Measurements from ENCODE around the gene TAC4. TPM values are rescaled to one million over a fixed set of nuclear protein-coding genes. Genes with fewer than 3 reads are reported as not detected.

TAC4 gene
- total and polyA plus RNA-seq, 2 of the 13 experiments (the other 11 are each of a cell fraction or from before 2014, with no cell fraction given), result not detected

DNA sequence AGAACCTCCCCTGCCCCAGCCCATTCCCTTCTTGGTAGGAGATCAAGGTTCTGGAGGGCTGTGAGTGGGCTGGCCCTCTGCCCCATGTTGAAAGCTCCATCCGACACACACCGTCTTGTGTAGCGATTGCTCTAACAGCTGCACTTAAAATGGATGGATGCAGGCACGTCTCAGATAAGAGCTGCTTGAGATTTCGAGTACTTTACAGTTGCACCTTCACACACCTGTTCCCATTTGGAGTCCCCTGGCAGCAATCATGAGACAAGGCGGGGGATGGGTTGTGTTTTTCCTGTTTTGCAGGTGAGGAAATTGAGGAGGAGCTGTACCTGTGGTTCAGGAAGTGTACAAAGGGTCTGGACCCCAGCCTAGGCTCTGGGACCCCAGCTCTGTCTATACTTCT lies 25.6 kb upstream of the TAC4 start:
- DNase-seq (ENCODE audit: low spot score) (no peak), FAIRE-seq (no peak), ATAC-seq (no peak)
- no peak overlapping the region for H3K4me2 ChIP-seq (ENCODE audit: low read depth, low read length)
- no peaks in the 10 kb centered on the region for H3K79me2 ChIP-seq (ENCODE audit: insufficient read depth, low read length)
- no peak for TF ChIP-seq EZH2 (conservative IDR thresholded peaks at IDR 0.05; ENCODE audit: low read depth, low read length)
- TF ChIP-seq TARDBP (CRISPR knock-in tag; IDR thresholded peaks at IDR 0.05), result no peak
- TF ChIP-seq, protein P1, sequence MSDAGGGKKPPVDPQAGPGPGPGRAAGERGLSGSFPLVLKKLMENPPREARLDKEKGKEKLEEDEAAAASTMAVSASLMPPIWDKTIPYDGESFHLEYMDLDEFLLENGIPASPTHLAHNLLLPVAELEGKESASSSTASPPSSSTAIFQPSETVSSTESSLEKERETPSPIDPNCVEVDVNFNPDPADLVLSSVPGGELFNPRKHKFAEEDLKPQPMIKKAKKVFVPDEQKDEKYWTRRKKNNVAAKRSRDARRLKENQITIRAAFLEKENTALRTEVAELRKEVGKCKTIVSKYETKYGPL (CRISPR knock-in tag; IDR thresholded peaks at IDR 0.05), result no peak
- H3K27ac ChIP-seq (ENCODE audit: extremely low read length, insufficient read depth, low read length), result no peak overlapping the region
- no peak overlapping the region for H2AFZ ChIP-seq (ENCODE audit: low read length)
- intact Hi-C loops (cut with micrococcal nuclease; ENCODE audit: unreplicated experiment) (no loop called here), in situ Hi-C loops (cut with HindIII; ENCODE audit: extremely low pct_ligation_motif_present, low pct_unique_long_range_greater_than_20kb) (no loop called here)
- BruUV-seq (replicated peaks), result no TSS peak
- CTCF ChIA-PET (ENCODE audit: low intra/inter-chr PET ratio, low total read pairs), result no interaction called here
- no peaks in the 10 kb centered on the region for H3K9me3 ChIP-seq (ENCODE audit: low read length)
- H3K4me3 ChIP-seq (replicated peaks in 1 of 3; ENCODE audit: insufficient read depth in 1 of 3, low read depth in 2 of 3, low read length in 3 of 3), result no peak overlapping the region
- H4K20me1 ChIP-seq (ENCODE audit: insufficient read depth, low read length), result no peaks in the 10 kb centered on the region
- H3K4me1 ChIP-seq (ENCODE audit: insufficient read depth, low read length), result no peaks in the 10 kb centered on the region
- peaks cover 5 to 49% of the 10 kb centered on the region in 2 experiments; a peak in 4 of 5 replicates for H3K27me3 ChIP-seq (ENCODE audit: control insufficient read depth in 1 of 2, insufficient read depth in 2 of 2, low read length in 2 of 2)
- no peaks in the 10 kb centered on the region for H3K36me3 ChIP-seq (replicated peaks in 1 of 2; ENCODE audit: control insufficient read depth in 1 of 2, insufficient read depth in 2 of 2, low read length in 2 of 2)
- WGBS (ENCODE audit: low lambda C conversion rate), result 15% methylated on average over 6 of the region's 6 CpGs
- POLR2A ChIA-PET, result interaction anchor here (1.5 kb wide), 1 partner anchor 13 kb away, joined by 5 read pairs; no protein-coding TSS in a partner anchor
- H3K9ac ChIP-seq (ENCODE audit: insufficient read depth, low read depth, low read length), result no peak overlapping the region

DNA sequence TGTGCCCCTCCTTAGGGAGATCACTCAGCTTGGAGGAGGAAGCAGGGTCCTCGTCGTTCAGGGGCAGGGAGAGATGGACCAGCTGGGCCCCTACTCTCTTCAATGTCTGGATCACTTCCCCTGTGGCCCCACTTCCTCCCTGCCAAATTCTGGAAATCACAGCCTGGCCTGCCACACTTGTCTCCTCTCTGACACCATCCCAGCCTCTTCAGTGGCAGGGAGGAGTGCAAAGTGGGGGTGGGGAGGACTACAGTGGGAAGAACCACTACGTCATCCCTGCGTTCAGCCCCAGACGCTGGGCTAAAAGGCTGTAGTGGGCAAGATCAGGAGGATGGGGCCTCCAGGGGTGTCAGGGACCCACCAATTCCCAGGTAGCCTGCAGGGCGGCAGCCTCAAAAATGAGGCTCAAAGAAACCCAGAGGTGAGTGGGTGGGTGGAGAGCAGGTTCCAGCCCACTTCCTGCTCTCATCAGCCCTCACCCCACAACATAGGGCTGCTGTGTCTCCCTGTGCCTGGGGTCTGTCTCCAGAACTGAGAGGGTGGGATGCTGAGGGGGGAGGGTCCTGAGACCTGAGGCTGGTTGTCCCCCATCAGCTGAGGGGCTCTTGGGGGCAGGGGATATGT lies 25.0 kb upstream of the TAC4 start:
- TF ChIP-seq ZNF263 (CRISPR knock-in tag; IDR thresholded peaks at IDR 0.05), result peak; percentile 49; the same call in 1 of the 2 replicates
- no peak for TF ChIP-seq SRSF1 (optimal IDR thresholded peaks at IDR 0.05; ENCODE audit: low read depth, low read length)
- FAIRE-seq, result no peak
- Histone ChIP-seq H3K27me3 (ENCODE audit: control insufficient read depth in 1 of 2, insufficient read depth in 2 of 2, low read length in 2 of 2) (peaks cover 5 to 49% of the 10 kb centered on the region in 2 experiments; a peak in 4 of 5 replicates), H4K20me1 (ENCODE audit: insufficient read depth, low read length) (no peaks in the 10 kb centered on the region), H2AFZ (ENCODE audit: low read length) (no peak overlapping the region), H3K9ac (ENCODE audit: insufficient read depth, low read depth, low read length) (no peak overlapping the region), H3K27ac (ENCODE audit: extremely low read length, insufficient read depth, low read length) (no peak overlapping the region), H3K79me2 (ENCODE audit: insufficient read depth, low read length) (no peaks in the 10 kb centered on the region), H3K4me3 (replicated peaks in 1 of 3; ENCODE audit: insufficient read depth in 1 of 3, low read depth in 2 of 3, low read length in 3 of 3) (no peak overlapping the region), H3K36me3 (replicated peaks in 1 of 2; ENCODE audit: control insufficient read depth in 1 of 2, insufficient read depth in 2 of 2, low read length in 2 of 2) (no peaks in the 10 kb centered on the region), H3K9me3 (ENCODE audit: low read length) (no peaks in the 10 kb centered on the region), H3K4me2 (ENCODE audit: low read depth, low read length) (no peak overlapping the region), H3K4me1 (ENCODE audit: insufficient read depth, low read length) (no peaks in the 10 kb centered on the region)
- CTCF ChIA-PET (ENCODE audit: low intra/inter-chr PET ratio, low total read pairs), result no interaction called here
- no peak for ATAC-seq
- POLR2A ChIA-PET, result interaction anchor here (1.5 kb wide), 1 partner anchor 14 kb away, joined by 5 read pairs; no protein-coding TSS in a partner anchor
- no peak for DNase-seq (ENCODE audit: low spot score)
- in situ Hi-C loops (cut with HindIII; ENCODE audit: extremely low pct_ligation_motif_present, low pct_unique_long_range_greater_than_20kb) (no loop called here), intact Hi-C loops (cut with micrococcal nuclease; ENCODE audit: unreplicated experiment) (no loop called here)
- BruUV-seq (replicated peaks), result no TSS peak
- 46% methylated on average over 6 of the region's 6 CpGs for WGBS (ENCODE audit: low lambda C conversion rate)

Measured in HepG2 (cell line).